GM12872 (cell line): Measurements from ENCODE around the gene UGT1A3.

Source experiments
- CTCF ChIP-seq: IDR thresholded peaks from 3 replicates; pipeline ENCODE4 v1.5.1; 2011; ENCODE audit warnings: low read depth, mild to moderate bottlenecking, low read length, moderate library complexity; ENCODE audit not compliant: insufficient read depth

The UGT1A3 gene

DNA sequence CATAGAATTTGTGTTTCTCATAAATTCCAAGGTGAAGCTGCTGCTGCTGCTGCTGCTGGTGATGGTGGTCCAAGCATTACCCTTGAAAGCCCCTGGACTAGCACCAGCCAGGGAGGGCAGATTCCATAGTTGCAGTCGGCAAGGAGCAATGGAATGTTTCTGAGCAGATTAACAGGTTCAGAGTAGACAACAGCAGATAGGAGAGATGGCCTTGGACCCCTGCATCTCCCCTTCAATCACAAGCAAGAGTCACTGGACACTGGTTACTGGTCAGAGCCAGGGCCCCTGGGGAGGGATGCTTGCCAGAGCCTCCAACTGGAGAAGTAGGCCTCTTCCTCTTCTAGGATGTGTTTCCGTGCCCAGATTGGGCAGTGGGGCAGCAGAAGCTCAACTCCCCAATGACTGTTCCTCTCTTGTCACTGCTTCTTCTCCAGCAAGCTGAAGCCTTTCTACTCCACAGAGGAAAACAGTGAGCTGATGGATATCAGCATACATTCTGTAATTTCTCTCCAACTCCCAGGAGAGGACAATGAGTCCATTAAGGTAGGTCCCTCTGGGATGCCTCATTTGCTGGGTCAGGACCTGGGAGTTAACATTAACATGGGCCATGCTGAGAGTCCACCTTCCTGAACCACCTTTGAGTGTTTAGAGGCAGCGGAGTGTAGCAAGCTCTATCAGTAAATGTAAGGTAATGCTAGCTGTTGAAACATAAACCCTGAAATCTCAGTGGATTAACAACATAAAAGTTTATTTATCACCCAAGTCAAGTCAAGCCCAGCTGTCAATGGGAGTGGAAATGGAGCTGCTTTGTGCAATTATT is 84.6 kb downstream of the UGT1A3 start:
- no peak for TF ChIP-seq CTCF

DNA sequence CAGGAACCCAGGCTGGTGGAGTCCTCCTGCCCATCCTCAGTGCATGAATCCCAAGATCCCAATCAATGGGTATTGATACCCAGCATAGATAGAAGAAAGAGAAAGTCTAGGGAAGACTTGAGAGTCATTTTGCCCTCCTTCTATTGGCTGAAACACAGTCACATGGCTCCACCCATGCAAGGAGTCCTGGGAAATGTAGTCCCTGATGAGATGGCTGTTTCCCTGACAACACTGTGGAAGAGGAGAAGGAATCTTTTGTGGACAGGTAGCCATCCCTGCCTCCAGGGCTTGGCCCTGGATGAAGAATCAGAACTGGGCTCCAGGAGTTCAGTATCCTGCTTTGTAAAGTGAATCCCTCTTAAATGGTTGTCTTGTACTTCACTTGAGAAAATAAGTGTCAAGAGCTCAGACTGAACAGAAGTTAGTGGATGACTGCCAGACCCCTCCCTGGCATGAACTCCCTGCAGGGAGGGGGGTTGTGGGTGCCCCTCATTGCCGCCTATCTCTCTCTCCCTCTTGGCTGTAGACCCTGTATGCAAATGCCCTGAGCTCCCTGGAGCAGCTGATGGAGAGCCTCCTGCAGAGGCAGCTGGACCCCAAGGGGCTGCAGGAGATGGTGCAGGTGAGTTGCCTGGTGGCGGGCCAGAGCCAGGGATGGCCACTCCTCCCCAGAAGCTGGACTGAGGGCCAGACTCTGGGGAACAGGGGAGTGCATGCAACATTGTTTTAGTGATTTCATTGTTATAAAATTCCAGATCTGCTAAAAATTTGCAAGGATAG is 85.4 kb downstream of the UGT1A3 start:
- TF ChIP-seq CTCF, result no peak

DNA sequence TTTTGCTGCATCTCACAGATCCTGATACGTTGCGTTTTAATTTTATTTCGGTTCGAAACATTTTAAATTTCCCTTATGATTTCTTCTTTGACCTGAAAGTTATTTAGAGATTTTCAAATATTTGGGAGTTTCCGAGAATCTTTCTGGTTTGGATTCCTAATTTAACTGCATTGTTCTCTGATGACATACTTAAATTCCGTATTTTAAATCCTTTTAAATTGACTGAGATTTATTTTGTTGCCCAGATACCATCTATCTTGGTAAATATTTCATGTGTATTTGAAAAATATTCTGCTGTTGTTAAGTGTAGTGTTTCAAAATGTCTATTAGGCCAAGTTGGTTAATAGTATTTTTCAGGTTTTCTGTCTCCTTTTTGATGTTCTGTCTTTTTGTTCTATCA is 87.0 kb downstream of the UGT1A3 start:
- no peak for TF ChIP-seq CTCF

DNA sequence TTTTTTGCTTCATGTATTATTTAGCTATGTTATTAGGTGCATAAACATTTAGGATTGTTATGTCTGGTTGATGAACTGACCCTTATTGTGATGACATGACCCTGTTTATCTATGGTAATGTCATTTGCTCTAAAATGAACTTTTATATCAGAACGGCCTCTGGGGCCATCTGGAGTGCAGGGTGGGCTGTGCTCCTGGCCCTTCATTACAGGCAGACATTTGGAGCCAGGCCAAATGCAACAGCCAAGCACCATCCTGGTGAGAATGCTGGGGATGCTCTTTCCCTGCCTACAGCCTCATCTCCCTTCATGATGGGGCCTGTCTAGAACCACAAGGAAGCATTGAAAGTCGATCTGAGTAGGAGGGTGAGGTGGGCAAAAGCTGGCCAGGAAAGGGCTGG is 87.5 kb downstream of the UGT1A3 start:
- no peak for TF ChIP-seq CTCF

DNA sequence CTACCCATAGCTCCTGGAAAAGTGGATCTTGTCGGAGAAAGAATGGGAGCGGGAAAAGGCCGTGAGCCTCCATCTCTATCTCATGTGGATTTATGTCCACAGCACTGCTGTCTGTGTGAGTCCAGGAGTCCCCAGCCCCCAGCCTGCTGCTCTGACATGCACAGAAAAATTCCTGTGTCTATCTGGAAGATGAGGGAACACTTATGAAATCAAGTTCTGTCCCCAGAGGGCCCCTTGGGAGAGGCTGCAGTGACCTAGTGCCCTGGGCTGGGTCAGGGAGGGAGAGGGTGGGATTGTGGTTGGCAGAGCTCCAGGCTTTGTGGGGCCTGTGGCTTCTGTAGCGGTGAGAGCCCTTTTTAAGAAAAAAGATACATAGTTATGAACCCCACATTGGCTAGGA is 87.9 kb downstream of the UGT1A3 start:
- no peak for TF ChIP-seq CTCF

DNA sequence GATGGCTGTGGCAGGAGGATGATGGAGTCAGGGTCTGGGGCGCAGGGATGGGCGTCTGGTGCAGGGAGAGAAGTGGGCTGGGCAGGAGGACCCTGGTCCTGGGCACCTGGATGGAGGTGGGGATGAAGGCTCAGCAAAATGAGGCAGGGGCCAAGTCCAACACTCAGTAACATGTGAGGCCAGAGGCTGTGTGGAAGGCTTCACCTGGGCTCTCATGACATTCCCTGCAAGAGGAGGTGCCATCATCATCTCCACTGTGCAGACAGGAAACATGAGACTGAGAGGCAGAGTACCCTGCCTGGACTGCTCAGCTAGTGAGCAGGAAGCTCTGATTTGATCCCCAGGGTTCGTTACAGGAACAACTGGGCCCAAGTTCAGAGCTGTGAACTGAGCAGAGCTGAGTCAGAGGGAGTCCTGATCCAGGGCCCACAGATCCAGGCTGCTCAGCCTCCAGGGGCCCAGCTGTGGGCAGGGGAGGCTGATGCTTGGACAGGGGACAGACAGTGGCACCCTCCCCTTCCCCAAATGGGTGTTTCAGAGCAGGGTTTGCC is 88.6 kb downstream of the UGT1A3 start:
- TF ChIP-seq CTCF, result no peak

DNA sequence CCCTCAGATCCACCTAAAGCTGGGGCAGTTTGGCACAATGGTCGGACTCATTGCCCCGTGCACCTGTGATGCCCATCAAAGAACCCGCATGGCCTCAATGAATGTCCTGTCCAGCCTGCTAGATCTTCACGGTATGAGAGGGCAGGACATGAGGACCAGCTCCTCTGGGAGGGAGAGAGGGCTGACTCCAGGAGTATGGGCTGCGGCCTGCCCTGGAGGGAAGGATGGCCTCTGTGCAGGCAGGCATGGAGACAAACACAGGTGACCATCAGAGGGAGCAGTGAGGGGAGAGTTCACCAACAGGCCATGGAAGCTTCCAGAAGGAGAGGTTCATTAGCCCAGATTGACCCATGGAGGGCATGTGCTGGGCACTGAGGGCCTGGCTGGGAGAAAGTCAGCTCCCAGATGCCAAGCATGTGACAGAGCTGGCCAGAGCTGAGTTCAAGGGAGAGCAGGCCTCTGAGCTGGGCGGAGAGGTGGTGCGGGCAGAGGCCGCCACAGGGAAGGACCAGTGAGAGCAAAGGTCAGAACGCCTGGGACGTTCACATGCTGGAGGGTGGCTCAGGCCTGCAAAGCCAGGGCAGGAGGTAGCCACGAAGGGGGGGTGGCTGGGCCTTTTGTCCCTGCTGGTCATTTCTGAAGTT is 89.3 kb downstream of the UGT1A3 start:
- TF ChIP-seq CTCF, result no peak
